GM12872 (cell line): Measurements from ENCODE around the gene PITX3.

Source experiments
- CTCF ChIP-seq: IDR thresholded peaks from 3 replicates; pipeline ENCODE4 v1.5.1; 2011; ENCODE audit warnings: low read depth, mild to moderate bottlenecking, low read length, moderate library complexity; ENCODE audit not compliant: insufficient read depth

The PITX3 gene

GRCh38 chr10:102243309-102243708 lies 2.0 kb upstream of the PITX3 start:
- no peak for TF ChIP-seq CTCF

DNA sequence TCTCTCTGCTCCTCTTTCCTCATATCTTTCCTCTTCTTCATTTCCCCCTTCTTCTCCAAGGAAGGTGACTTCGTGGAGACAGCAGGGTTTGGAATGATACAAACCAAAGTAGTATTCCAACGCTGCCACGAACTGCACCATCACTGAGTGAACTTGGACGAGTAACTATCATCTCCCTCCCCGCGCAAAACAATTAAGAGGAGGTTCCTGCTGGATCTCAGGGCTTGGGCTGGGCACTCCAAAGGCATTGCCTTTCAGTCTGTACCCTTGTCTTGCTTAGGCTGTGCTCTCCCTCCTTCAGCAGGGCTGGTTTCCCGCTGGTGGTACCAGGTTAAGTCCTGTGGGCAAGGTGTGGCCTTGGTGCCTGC lies 790 bp upstream of the PITX3 start:
- TF ChIP-seq CTCF = no peak

- no peak for TF ChIP-seq CTCF
These were observed 274 bp downstream of the PITX3 start for GRCh38 chr10:102241032-102241443.

- no peak for TF ChIP-seq CTCF
These were observed 763 bp downstream of the PITX3 start for GRCh38 chr10:102240467-102241031.

DNA sequence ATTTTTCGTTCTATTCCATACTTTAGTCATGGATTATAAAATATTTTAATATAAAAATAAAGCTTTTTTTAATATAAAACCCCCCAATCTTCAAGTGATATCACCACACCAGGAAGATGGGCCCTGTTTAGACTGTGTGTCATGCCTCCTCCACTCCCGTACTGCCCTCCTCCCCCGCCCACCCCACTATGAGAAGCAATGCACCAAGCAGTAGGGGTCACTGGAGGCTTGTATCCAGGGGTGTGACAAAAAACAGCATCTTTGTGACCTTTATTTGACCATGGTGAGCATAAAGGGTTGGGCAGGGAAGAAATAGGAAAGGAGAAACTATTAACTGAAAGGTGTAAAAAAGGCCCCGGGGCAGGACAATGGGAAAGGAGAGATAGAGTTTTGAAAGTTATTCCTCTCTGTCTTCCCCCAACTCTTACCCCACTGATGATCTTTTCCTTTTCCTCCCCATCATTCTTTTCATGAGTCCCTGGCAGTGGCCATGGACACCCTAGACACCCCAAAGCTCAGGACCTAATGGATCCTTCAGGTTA lies 3.5 kb downstream of the PITX3 start:
- no peak for TF ChIP-seq CTCF

DNA sequence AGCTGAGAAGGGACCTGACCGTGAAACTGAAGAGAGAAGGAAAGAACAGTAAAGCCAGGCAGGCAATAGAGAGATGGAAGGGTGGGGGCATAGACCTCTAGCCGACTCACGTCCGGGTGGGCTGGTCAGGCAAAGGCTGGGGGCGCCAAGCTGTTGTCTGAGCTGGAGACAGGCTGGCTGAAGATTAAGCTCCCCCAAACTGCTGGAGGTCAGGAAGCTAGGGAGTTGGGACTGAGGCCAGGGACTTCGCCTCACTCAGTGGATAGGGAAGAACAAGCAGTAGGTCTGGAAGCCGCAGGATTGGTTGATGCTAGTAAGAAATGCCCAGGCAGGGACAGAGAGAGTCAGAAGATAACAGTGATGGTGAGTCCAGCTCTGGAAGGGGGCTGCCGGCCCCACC lies 5.3 kb downstream of the PITX3 start:
- TF ChIP-seq CTCF = no peak

DNA sequence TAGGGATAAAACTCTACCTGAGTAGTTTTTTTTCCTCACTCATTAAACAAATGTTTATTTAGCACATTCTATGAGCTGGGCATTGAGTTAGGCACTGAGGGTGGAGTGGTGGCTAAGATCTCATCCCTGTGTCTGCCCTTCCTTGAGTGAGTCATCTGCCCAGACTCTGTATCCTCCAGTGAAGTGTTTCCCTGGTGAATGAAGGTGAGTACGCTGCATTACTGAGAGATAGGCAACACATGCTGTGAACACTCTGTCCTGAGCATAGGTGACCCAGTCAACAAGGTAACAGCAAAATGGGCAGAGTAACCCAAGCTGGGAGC lies 5.8 kb downstream of the PITX3 start:
- TF ChIP-seq CTCF = no peak
